Keratinocyte (primary cell): ENCODE data around the gene VAV2.

Experiments
- EZH2 ChIP-seq: IDR thresholded peaks from one replicate; pipeline ENCODE4 v1.6.1; 2012; ENCODE audit warnings: inconsistent platforms, mild to moderate bottlenecking, low read length, moderate library complexity
- TF ChIP-seq, protein P1 (sequence below), 3 experiments: IDR thresholded peaks in 1 of 3; conservative IDR thresholded peaks in 1 of 3; optimal IDR thresholded peaks in 1 of 3; 2 replicates in 2 of 3; 3 replicates in 1 of 3; pipeline versions ENCODE3 to v1.5.1; 2011; ENCODE audit warnings: low read length in 3 of 3, mild to moderate bottlenecking in 3 of 3, moderate library complexity in 2 of 3, control low read depth in 1 of 3, inconsistent platforms in 1 of 3; ENCODE audit not compliant: insufficient read depth in 2 of 3; ENCODE audit errors: extremely low read depth in 1 of 3

DNA sequence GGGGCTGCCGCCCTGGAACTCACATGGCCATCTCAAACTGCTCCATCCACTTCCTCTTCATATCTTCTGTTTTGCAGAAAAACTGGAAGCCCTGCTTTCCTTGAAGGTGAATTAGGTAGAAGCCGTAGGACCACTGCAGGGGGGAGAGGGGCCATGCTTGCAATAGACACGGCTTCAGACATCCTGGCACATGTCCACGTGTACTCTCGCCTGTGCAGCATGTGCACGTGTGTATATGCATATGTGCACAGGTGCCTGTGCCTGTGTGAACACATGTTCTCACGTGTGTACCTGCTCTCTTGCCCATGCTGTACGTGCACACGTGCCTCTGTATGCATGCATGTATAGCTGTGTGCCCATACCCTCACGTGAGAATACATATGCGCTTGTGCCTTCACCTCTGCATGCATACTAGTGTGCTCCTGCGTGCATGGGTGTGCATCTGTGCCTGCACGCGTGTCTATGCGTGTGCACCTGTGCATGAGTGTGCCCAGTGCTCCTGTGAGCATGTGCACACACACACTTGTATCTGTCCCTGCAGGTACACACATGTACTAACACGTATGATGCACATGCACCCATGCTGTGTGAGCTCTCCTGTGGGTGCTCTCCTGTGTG lies 206.3 kb downstream of the VAV2 start:
- TF ChIP-seq, protein P1, sequence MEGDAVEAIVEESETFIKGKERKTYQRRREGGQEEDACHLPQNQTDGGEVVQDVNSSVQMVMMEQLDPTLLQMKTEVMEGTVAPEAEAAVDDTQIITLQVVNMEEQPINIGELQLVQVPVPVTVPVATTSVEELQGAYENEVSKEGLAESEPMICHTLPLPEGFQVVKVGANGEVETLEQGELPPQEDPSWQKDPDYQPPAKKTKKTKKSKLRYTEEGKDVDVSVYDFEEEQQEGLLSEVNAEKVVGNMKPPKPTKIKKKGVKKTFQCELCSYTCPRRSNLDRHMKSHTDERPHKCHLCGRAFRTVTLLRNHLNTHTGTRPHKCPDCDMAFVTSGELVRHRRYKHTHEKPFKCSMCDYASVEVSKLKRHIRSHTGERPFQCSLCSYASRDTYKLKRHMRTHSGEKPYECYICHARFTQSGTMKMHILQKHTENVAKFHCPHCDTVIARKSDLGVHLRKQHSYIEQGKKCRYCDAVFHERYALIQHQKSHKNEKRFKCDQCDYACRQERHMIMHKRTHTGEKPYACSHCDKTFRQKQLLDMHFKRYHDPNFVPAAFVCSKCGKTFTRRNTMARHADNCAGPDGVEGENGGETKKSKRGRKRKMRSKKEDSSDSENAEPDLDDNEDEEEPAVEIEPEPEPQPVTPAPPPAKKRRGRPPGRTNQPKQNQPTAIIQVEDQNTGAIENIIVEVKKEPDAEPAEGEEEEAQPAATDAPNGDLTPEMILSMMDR (optimal IDR thresholded peaks at IDR 0.05 in 1 of 3, IDR thresholded peaks at IDR 0.05 in 1 of 3, conservative IDR thresholded peaks at IDR 0.05 in 1 of 3; ENCODE audit: extremely low read depth in 1 of 3, insufficient read depth in 2 of 3, low read length in 3 of 3), result no peak
- no peak for TF ChIP-seq EZH2
